IPS-NIHi7 (cell line): ENCODE results near the gene OPA3.

ENCODE experiments used
- DNase-seq: peaks from one replicate; pipeline ENCODE4 v3.0.0; 2012; ENCODE audit warnings: mixed read lengths; ENCODE audit errors: extremely low spot score

OPA3 gene

DNA sequence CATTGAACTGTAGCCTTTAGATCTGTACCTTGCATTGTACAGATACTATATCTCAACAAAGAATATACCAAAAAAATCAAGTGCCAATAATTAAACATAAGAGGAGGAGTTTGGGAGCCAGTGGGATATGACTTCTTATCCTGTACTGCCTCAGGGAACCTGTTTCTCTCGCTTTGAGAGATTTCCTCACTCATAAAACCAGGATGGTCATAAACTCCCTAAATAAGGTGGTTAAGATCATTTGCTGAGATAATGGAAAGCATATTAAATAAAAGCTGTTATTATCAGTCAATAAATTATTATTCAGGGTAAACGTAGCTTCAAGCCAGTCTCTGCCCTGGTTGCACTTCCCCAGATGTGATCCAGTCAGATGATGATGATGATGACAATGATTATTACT lies 17.0 kb downstream of the OPA3 start:
- no peak for DNase-seq

DNA sequence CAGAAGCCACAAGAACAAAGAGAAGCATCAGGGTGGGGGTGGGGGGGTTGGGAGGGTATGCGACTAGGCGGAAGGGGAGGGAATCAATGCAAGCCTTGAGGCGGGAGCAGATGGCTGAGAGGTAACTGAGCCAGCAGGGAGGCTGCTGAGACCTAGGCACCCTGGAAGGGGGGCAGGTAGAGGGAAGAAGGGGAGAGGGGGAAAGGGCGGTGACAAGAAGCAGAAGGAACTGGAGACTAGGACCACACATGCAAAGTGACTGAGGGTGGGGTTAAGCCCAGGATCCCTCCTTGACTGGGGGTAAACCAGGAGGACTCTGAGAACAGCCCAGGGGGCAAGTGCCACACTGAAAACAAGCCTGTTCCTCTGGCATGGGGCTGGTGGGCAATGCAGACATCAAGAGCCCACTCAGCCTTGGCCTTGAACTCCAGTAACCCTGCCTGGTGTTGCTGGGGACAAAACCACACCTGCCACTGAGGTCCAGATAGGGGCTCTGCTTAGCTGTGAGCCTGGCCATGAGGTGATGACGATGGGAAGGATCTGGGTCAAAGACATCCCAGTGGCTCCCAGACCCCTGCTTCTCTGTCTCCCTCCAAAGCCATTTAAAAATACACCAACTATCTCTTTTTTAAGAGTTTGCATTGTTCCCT lies 20.3 kb downstream of the OPA3 start:
- DNase-seq = peak; percentile 71

DNA sequence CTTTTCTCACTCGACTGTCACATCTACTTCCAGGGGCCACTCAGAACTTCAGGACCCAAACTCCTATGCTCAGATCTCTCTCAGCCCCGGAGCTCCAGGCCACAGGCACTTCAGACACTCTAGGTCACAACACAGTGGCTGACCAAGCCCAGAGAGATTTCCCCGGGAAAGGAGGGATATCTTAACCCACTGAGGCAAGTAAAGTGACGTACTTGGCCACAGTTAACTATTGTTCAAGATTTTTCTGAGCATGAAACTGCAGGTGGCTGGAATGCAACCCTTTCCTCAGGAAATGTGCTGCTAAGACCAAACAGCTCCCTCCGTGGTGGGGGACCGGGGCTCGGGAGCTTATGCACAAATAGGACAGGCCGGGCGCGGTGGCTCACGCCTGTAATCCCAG lies 23.9 kb downstream of the OPA3 start:
- DNase-seq = no peak

DNA sequence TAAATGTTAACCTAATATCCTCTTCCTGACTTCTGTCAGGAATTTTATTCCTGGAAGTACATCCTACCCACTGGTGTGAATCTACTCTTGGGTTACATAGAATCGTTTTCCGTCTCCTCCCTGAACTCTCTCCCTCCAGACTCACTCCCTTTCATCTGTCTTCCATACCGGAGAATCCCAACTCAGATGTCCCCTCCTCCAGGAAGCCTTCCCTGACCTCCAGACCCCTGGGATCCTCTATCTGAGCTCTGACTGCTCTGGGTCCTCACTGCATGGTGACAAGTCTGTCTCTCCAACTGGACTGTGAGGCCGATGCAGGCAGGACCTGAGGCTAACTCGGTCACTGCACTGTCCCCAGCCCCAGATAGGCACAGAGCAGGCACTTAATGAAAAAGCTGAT lies 24.6 kb downstream of the OPA3 start:
- DNase-seq = no peak

DNA sequence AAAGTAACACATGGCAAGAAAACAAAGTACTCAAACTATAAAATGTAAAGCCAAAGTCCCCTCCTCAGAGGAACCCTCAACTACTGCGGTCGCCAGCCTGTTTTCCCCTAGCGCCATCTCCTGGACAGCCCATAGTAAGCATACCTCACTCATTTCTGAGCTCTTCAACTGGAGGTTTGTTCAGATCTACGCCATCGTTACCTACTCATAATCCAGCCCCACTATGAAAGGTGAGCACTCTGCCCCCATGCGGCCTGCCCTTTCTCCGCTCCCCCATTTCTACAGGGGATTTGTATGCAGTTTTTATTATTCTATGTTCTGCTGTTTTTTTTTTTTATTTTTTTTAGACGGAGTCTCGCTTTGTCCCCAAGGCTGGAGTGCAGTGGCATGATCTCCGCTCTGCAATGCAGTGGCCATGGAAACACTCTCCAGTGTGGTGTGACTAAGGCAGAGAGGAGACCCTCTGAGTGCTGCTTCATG lies 26.2 kb downstream of the OPA3 start:
- peak; percentile 85 for DNase-seq

DNA sequence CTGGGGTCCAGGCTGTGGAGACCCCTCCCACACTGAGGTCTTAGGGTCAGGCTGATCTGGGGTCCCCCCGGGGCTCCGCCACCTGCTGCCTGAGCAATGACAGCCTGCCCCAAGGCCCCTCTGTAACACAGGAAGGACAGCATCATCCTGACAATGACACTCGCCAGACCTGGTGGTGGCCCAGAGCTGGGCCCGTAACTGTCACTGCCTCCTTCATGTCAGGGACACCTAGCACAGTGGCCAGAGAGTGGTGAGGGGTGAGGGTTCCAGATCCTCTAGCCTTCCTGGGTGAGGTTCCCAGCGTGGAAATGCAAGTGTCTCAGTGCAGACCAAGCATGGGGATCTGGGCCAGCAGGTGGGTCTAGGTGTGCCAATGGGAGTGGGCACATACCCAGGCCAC lies 27.8 kb downstream of the OPA3 start:
- no peak for DNase-seq

DNA sequence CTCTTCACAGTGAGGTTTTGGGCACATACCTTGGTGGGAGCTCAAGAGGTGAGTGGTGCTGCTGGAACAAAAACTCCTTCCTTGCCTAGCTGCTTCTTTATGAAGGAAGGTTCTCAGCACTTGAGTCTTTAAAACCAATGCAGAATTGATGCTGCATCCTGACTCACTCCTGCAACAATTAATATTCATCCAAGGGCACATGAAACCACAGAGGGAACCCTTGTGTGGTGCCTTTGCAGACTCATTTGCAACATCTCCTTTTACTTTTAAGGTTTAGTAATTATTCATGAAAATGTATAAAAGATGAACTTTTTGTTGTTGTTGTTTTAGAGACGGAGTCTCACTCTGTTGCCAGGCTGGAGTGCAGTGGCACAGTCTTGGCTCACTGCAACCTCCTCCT lies 30.1 kb downstream of the OPA3 start:
- DNase-seq = no peak

DNA sequence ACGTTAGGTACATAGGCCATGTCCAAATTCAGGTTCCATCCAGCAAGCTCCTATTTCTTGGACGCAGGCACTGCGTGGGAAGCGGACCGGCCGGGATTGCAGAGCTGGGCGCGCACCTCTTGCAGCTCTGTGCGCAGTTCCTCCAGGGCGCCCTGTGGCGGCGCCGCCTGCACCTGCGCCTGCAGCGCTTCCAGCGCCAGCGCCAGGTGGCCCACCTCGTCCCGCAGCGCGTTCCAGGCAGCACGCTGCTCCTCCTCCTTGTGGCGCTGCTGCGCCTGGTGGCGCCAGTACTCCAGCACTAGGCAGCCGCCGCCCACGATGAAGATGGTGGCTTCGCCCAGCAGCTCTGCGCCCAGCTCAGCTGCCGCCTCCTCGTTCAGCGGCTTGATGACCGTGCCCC lies 31.1 kb downstream of the OPA3 start:
- peak; percentile 84 for DNase-seq

DNA sequence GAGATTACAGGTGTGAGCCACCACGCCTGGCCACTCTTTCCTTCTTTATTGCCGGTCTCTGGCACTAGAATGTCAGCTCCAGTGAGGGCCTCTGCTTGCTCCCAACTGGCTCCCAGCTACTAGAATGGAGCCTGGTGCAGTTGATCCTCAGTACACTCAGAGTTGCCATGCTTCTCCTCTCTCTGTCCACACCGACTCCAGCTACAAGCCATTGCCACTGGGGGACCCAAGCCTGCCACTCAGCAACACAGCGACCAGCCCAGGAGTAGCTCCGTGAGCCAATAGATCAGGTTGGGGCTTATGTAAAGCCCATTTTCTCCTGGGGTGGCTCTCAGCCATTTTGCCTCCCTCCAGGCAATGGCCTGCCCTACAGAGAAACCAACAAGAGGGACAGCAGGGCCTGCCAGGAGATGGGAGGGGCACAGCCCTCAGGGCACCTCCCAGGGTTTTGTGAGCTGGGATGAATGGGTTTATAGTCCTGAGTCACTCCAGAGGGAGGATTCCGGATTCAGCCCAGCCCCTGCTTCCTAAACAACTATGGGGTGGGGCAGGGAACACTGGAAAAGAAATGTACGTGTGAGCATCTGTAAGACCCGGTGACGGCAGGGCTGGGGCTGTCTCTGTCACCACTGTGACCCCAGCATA lies 36.5 kb downstream of the OPA3 start:
- DNase-seq = no peak

DNA sequence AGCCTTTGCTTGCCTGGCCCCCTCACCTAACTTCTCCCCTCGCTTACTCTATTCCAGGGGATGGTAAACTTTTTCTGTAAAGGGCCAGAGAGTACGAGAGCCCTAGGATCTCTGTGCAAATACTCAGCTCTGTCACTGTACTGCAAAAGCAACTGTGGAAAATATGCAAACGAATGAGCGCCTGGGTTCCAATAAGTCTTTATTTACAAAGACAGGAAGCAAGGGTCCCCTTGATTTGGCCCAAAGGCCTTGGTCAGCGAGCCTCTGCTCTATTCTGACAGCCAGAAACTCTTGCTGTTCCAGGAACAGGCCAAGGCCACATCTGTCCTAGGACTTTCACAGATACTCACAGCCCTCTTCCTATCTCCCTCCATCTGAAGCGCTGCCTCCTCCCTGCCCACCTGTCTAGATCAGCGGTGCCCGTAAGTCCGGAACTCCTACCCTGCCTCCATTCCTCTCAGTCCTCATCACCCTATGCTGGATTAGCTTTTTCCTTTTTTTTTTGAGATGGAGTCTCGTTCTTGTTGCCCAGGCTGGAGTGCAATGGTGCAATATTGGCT lies 37.3 kb downstream of the OPA3 start:
- DNase-seq = no peak

DNA sequence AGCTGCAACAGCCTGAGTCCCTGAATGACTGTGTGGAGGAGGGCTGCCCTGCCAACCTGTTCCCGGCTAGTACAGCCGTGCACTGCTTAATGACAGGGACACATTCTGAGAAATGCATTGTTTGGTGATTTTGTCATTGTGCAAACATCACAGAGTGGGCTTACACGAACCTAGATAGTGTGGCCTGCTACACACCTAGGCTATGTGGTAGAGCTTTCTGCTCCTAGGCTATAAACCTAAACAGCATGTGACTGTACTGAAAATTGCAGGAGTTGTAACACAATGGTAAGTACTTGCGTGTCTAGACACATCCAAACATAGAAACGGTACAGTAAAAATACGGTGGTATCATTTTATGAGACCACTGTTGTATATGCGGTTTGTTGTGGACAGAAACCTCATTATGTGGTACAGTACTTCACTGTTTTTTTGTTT lies 42.4 kb downstream of the OPA3 start:
- no peak for DNase-seq

DNA sequence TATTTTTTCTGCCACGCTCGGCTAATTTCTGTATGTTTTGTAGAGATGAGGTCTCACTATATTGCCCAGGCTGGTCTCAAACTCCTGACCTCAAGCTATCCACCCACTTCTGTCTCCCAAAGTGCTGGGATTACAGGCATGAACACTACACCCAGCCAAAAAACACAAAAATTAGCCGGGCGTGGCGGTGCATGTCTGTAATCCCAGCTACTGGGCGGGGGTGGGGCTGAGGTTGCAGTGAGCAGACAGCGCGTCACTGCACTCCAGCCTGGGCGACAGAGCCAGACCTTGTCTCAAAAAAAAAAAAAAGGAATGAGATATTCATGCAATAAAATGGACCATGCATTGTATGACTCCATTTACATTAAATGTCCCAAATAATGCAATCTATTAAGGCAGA lies 45.1 kb downstream of the OPA3 start:
- DNase-seq = no peak

DNA sequence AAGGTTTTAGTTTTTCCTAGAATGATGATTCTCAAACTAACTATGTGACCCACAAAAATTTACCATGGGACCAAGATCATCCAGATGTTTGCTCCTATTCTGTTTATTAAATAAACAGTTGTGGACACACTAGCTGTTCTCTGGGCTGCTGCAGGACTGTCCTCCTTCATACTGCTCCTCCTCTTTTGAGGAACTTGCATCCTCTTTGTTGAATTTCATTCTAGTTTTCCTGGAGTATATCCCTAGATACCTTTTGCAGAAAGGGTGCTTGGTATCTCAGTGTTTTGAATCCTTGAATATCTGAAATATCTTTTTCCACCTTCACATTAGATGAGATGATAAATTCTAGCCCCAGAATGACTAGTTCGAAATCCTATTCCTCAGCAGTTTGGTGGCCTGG lies 53.3 kb downstream of the OPA3 start:
- no peak for DNase-seq

DNA sequence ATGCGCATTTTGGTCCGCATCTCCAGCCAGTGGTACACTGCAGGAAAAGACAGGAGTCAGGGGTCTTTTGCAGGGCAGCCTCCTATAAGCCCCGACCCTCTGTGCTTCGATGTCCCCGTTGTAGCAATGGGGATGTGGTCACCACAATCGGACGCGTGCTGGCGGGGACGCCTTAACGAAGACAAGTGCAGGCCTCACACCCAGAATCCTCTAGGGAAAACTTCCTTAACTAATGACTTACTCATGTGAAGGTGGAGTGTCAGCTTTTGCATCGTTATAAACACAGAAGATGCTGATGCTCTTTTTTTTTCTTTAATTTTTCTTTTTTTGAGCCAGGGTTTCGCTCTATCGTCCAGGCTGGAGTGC lies 55.2 kb downstream of the OPA3 start:
- no peak for DNase-seq

DNA sequence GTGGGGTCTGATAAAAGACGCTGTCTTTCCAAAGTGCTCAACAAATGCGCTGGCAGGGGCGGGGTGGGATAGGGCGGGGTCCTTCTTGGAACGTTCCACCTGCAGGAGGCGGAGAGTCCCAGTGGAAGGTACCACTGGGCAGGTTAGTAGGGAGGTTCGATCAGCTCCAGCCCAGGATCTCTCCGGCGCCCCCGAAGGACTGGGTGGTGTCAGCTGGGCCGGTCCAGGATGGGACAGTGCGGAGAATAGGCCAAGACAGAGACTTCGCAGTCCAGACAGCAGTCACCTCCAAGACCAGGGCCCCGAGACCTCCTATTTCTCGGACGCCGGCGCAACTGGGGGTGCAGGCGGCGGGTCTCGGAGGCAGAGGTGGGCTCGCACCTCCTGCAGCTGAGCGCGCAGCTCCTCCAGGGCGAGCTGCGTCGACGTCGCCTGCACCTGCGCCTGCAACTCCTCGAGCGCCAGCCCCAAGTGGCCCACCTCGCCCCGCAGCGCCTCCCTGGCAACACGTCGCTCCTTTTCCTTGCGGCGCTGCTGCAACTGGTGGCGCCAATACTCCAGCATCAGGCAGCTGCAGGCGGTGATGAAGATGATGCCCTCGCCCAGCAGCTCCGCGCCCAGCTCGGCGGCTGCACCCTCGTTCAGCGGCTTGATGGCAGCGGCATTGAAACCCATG lies 55.7 kb downstream of the OPA3 start:
- DNase-seq = peak; percentile 88

DNA sequence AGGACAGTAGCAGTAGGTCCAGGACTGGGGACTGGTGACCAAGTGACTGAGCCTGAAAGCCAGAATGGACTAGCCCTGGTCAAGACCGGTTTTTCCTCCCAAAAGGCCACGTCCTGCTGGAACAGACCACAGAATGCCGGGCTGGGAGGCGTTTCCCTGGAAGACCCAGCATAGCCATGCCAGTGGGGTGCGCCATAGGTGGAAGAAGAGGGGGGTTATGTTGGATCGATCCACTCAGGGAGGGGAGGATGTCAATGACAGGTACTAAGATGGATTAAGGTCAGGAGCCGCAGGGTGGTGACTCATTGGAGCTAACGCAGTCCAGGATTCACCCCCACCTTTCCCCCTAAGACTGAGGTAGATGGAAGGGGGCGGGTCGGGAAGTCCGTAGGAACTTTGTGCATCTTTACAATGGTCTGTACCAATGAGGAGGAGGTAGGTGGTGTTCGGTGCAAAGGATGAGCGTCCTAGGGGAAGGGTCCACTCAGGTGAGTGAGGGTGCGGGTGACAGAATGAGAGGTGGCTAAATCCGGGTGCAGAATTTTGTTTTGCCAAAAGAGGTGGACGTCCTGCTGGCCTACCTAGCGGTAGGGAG lies 56.4 kb downstream of the OPA3 start:
- peak; percentile 52 for DNase-seq

DNA sequence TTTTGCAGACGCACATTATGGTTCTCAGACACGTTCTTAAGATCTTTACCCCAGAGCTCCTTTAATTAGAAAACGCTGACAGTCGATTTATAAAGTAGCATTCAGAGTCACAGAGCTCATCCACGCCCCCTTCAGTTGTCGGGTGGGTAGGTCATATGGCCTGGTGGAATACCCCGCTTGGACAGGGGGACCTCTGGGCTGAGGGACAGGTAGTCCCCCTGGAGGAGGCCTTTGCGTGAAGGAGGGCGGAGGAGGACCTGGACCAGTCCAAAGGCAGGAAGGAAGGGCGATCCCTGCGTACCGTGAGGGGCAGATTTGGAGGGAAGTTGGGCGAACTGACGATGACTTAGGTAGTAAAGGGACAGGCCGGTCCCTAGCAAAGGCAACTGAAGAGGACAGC lies 56.9 kb downstream of the OPA3 start:
- no peak for DNase-seq

DNA sequence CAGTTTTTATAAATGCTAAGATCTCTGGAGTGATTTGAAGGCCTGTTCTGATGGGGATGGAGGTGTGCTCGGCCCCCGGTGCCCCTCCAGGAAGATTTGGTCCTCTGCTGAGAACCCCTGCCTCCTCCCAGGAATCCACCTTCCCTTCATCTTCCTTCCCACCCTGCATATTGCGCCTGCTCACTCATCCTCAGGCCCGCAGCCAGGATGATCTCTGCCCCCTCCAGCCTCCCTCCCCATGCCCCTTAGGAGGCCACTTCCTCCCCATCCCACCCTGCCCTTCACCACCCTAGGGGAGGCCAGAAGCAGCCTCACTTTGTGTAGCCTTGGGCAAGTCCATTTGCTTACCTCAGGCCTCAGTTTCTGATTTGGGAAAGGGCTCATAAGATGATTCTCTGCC lies 57.6 kb downstream of the OPA3 start:
- no peak for DNase-seq

DNA sequence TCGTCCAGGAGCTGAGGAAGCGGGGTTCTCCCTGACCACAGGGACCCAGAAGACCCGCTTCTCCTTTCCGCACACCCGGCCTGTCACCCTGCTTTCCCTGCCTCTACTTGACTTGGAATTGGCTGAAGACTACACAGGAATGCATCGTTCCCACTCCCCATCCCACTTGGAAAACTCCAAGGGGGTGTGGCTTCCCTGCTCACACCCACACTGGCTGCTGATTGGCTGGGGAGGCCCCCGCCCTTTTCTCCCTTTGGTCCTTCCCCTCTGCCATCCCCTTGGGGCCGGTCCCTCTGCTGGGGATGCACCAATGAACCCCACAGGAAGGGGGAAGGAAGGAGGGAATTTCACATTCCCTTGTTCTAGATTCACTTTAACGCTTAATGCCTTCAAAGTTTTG lies 58.5 kb downstream of the OPA3 start:
- DNase-seq = peak; percentile 88

DNA sequence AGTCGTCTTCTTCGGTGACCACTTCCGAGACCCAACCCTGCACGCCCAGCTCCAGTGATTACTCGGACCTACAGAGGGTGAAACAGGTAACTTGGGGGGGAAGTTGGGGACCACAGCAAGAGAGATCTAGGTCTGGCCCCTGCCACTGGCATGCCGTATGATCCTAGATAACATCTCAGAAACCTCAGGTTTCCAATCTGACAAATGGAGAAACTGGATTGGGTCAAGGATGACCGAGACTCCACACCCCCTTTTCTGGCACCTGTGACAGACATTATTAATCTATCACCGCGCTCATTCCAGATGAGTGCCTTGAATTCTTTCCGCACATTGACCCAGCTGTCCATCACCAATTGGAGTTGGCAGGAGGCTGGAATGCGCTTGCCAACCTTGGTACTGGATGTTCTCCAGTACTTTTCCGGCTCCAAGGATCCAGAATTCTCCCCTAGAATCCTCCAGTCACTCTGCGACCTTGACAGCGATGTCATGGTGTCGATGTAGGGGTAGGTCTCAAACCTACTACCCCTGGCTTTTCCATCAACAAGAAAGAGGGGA lies 60.0 kb downstream of the OPA3 start:
- DNase-seq = no peak

DNA sequence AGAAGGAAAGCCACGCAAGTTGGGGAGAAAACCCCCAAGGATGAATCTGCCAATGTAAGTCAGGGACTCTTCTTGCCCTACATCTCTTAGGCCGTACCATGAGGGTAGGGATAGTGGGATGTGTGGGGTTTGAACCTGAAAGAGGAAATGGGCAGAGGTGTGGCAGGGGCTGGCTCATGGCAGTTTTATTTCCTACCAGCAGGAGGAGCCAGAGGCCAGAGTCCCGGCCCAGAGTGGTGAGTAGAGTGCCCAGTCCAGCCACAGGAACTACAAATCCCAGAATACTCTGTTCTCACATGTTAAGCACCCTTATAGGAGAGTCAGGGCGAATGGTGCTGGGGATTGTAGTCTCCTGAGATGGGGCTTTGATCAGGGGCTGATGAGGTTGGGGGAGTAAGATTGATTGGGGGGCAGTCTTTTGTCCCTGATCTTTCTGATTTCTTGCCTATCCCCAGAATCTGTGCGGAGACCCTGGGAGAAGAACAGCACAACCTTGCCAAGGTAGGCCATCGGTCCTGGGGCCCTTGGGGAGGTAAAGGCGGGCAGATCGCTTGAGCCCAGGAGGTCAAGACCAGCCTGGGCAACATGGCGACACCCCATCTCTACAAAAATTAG lies 60.9 kb downstream of the OPA3 start:
- DNase-seq = peak; percentile 80
